Measurements from ENCODE around the gene KATNB1.

Gene KATNB1

GRCh38 chr16:57764006-57764340 lies 28.4 kb downstream of the KATNB1 start:
- H3K4me1 ChIP-seq = peaks cover 0 to 7% (median 0%) of the 10 kb centered on the region in 4 donors
- H3K36me3 ChIP-seq = peaks cover 5 to 85% (median 59%) of the 10 kb centered on the region in 3 donors
- no peak overlapping the region for H3K4me3 ChIP-seq
- H3K27me3 ChIP-seq = no peaks in the 10 kb centered on the region
- no peaks in the 10 kb centered on the region for H3K9me3 ChIP-seq
- no peak for TF ChIP-seq CTCF (IDR thresholded peaks at IDR 0.05)
- no peak overlapping the region for H3K27ac ChIP-seq
- intact Hi-C loops (cut with DNase I; ENCODE audit: low total_unique reads) = no loop called here
- DNase-seq = no peak

GRCh38 chr16:57764341-57765159 lies 29.0 kb downstream of the KATNB1 start:
- Histone ChIP-seq H3K27me3 (no peaks in the 10 kb centered on the region), H3K4me1 (peaks cover 0 to 7% (median 0%) of the 10 kb centered on the region in 4 donors), H3K4me3 (no peak overlapping the region), H3K36me3 (peaks cover 11 to 86% (median 65%) of the 10 kb centered on the region in 3 donors), H3K27ac (no peak overlapping the region), H3K9me3 (no peaks in the 10 kb centered on the region)
- no peak for TF ChIP-seq CTCF (IDR thresholded peaks at IDR 0.05)
- no peak for DNase-seq
- intact Hi-C loops (cut with DNase I; ENCODE audit: low total_unique reads) = no loop called here

- no peaks in the 10 kb centered on the region for H3K27me3 ChIP-seq
- peaks cover 0 to 2% (median 0%) of the 10 kb centered on the region in 4 donors for H3K4me1 ChIP-seq
- no peak overlapping the region for H3K27ac ChIP-seq
- no peak for DNase-seq
- TF ChIP-seq CTCF (IDR thresholded peaks at IDR 0.05) = no peak
- no peak overlapping the region for H3K4me3 ChIP-seq
- no peaks in the 10 kb centered on the region for H3K9me3 ChIP-seq
- peaks cover 12 to 86% (median 65%) of the 10 kb centered on the region in 3 donors for H3K36me3 ChIP-seq
- intact Hi-C loops (cut with DNase I; ENCODE audit: low total_unique reads) = no loop called here
Measured at GRCh38 chr16:57765160-57765728, 29.7 kb downstream of the KATNB1 start.

- H3K36me3 ChIP-seq = peaks cover 23 to 86% (median 66%) of the 10 kb centered on the region in 3 donors
- no peak overlapping the region for H3K27ac ChIP-seq
- peaks cover 0 to 2% (median 0%) of the 10 kb centered on the region in 4 donors for H3K4me1 ChIP-seq
- no peak for TF ChIP-seq CTCF (IDR thresholded peaks at IDR 0.05)
- H3K9me3 ChIP-seq = no peaks in the 10 kb centered on the region
- intact Hi-C loops (cut with DNase I; ENCODE audit: low total_unique reads) = no loop called here
- H3K4me3 ChIP-seq = no peak overlapping the region
- H3K27me3 ChIP-seq = no peaks in the 10 kb centered on the region
- DNase-seq = no peak
Measured at GRCh38 chr16:57766714-57767348, 31.3 kb downstream of the KATNB1 start.

GRCh38 chr16:57769541-57770145 lies 34.1 kb downstream of the KATNB1 start:
- no peaks in the 10 kb centered on the region for H3K9me3 ChIP-seq
- DNase-seq = no peak
- peaks cover 0 to 2% (median 0%) of the 10 kb centered on the region in 4 donors for H3K4me1 ChIP-seq
- no peak overlapping the region for H3K27ac ChIP-seq
- TF ChIP-seq CTCF (IDR thresholded peaks at IDR 0.05) = no peak
- peaks cover 23 to 62% (median 50%) of the 10 kb centered on the region in 3 donors for H3K36me3 ChIP-seq
- H3K27me3 ChIP-seq = no peaks in the 10 kb centered on the region
- intact Hi-C loops (cut with DNase I; ENCODE audit: low total_unique reads) = no loop called here
- no peak overlapping the region for H3K4me3 ChIP-seq

Data from tibial artery (tissue), 4 donors.